Germinal center (tissue), 1 donor: ENCODE data around the gene OGFOD2.
"Not testable (repeated sequence)": the region's sequence is repeated elsewhere in the genome, so short reads cannot be mapped to it uniquely, and the experiment has no call there.

Source experiments
- DNase-seq: peaks from one replicate; pipeline ENCODE4 v3.0.0; 2012; ENCODE audit warnings: mixed read lengths, low spot score

Gene OGFOD2

GRCh38 chr12:123005081-123005626, 30.1 kb downstream of the OGFOD2 start:
- no peak for DNase-seq

GRCh38 chr12:123006977-123007376, 31.9 kb downstream of the OGFOD2 start:
- DNase-seq, result no peak

GRCh38 chr12:123010110-123010509, 35.1 kb downstream of the OGFOD2 start:
- no peak for DNase-seq

GRCh38 chr12:123010681-123011080, 35.6 kb downstream of the OGFOD2 start:
- no peak for DNase-seq

- DNase-seq, result no peak
Observed at GRCh38 chr12:123011701-123012100, 36.7 kb downstream of the OGFOD2 start.

- no peak for DNase-seq
Observed at GRCh38 chr12:123013185-123014095, 38.4 kb downstream of the OGFOD2 start.

GRCh38 chr12:123014473-123014872, 39.4 kb downstream of the OGFOD2 start:
- DNase-seq, result not testable (repeated sequence)

- no peak for DNase-seq
Observed at GRCh38 chr12:123017753-123018152, 42.7 kb downstream of the OGFOD2 start.

GRCh38 chr12:123019841-123020138, 44.7 kb downstream of the OGFOD2 start:
- DNase-seq, result no peak

- DNase-seq, result no peak
Observed at GRCh38 chr12:123021688-123022604, 46.9 kb downstream of the OGFOD2 start.

GRCh38 chr12:123022846-123023245, 47.8 kb downstream of the OGFOD2 start:
- no peak for DNase-seq

- DNase-seq, result no peak
Observed at GRCh38 chr12:123024819-123025391, 49.9 kb downstream of the OGFOD2 start.

- no peak for DNase-seq
Observed at GRCh38 chr12:123026094-123026853, 51.2 kb downstream of the OGFOD2 start.

- no peak for DNase-seq
Observed at GRCh38 chr12:123027726-123028445, 52.8 kb downstream of the OGFOD2 start.

GRCh38 chr12:123028475-123028874, 53.4 kb downstream of the OGFOD2 start:
- DNase-seq, result no peak

GRCh38 chr12:123029550-123029949, 54.5 kb downstream of the OGFOD2 start:
- DNase-seq, result no peak
